ENCODE data around the gene FBLN5.

FBLN5 gene

DNA sequence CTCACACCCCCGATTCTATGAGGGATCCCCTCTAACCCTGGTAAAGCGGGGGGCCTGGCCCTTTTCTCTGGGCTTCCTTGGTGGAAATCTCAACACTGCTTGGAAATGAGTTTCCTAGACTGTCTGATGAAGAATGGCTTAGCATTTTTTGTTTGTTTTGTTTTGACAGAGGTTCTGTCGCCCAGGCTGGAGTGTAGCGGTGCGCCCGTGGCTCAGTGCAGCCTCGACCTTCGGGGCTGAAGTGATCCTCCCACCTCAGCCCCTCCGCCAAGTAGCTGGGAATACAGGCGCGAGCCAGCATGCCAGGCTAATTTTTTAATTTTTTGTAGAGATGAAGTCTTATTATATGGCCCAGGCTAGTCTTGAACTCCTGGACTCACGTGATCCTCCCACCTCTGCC is 110.4 kb downstream of the FBLN5 start:
- TF ChIP-seq SUZ12 (IDR thresholded peaks at IDR 0.05), result no peak
- no peak for TF ChIP-seq L3MBTL2 (conservative IDR thresholded peaks at IDR 0.05)
- TF ChIP-seq FOXA1 (IDR thresholded peaks at IDR 0.05), result no peak
- TF ChIP-seq NFRKB (IDR thresholded peaks at IDR 0.05), result no peak
- no peak for TF ChIP-seq FOXK2 (IDR thresholded peaks at IDR 0.05)
- no peak for TF ChIP-seq ELF4 (IDR thresholded peaks at IDR 0.05)
- TF ChIP-seq HDGF (IDR thresholded peaks at IDR 0.05; ENCODE audit: borderline replicate concordance), result no peak
- TF ChIP-seq TARDBP (IDR thresholded peaks at IDR 0.05), result no peak
- TF ChIP-seq ZNF384 (IDR thresholded peaks at IDR 0.05), result no peak
- TF ChIP-seq SP1 (IDR thresholded peaks at IDR 0.05), result no peak
- TF ChIP-seq, protein P1, sequence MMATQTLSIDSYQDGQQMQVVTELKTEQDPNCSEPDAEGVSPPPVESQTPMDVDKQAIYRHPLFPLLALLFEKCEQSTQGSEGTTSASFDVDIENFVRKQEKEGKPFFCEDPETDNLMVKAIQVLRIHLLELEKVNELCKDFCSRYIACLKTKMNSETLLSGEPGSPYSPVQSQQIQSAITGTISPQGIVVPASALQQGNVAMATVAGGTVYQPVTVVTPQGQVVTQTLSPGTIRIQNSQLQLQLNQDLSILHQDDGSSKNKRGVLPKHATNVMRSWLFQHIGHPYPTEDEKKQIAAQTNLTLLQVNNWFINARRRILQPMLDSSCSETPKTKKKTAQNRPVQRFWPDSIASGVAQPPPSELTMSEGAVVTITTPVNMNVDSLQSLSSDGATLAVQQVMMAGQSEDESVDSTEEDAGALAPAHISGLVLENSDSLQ (IDR thresholded peaks at IDR 0.05), result no peak
- no peak for TF ChIP-seq CTBP1 (IDR thresholded peaks at IDR 0.05; ENCODE audit: borderline replicate concordance)
- TF ChIP-seq ARNT (IDR thresholded peaks at IDR 0.05), result no peak
- no peak for TF ChIP-seq FOXM1 (IDR thresholded peaks at IDR 0.05; ENCODE audit: borderline replicate concordance)
- TF ChIP-seq BHLHE40 (IDR thresholded peaks at IDR 0.05; ENCODE audit: borderline replicate concordance), result no peak
- POLR2A ChIA-PET, result no interaction called here
- DNase-seq (ENCODE audit: extremely low spot score), result no peak
- CTCF ChIA-PET, result no interaction called here

DNA sequence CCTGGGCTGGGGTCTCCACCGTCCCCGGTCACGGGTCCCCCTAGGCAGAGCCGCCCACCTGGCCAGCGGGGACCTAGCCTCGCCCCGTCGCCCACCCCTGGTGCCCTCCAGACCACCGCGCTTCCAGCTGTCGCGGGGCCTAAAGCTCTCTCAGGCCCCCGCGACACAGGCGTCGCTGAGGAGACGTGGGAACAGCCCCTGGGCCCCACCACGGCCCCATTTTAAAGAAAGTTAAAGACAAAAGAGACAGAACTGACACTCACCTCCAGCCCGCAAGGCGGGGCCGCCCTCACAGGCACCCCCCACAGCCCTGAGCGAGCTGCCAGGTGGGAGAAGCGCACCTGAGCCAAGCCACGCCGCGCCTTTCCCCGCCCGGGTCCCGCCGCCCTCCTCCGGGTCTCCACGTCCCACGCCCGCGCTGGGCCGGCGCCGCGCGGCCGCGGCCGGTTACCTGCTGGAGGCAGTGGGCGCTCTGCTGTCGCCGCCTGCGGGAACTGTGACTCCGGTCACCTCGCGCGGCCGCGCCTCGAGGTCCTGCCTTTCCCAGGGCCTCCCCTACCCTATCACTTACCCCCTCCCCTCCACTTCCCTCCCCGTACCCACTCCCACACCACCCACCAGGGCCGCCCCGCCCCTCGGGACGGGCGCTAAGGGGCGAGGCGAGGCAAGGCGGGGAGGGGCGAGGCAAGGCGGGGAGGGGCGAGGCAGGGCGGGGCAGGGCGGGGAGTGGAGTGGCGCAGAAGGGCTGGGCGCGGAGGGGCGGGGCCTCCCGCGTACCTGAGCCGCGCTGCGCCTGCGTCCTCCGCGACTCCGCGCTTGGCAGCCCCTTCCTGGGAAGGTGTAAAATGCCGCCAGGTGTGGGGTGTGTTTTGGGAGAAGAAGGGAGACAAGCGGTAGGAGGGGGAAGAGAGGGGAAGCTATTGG is 111.3 kb downstream of the FBLN5 start:
- CTCF ChIA-PET, result no interaction called here
- POLR2A ChIA-PET, result no interaction called here
- peak; percentile 47; the same call in 1 of the 2 replicates for TF ChIP-seq L3MBTL2 (conservative IDR thresholded peaks at IDR 0.05)
- no peak for TF ChIP-seq ZNF384 (IDR thresholded peaks at IDR 0.05)
- peak; percentile 91 for DNase-seq (ENCODE audit: extremely low spot score)

DNA sequence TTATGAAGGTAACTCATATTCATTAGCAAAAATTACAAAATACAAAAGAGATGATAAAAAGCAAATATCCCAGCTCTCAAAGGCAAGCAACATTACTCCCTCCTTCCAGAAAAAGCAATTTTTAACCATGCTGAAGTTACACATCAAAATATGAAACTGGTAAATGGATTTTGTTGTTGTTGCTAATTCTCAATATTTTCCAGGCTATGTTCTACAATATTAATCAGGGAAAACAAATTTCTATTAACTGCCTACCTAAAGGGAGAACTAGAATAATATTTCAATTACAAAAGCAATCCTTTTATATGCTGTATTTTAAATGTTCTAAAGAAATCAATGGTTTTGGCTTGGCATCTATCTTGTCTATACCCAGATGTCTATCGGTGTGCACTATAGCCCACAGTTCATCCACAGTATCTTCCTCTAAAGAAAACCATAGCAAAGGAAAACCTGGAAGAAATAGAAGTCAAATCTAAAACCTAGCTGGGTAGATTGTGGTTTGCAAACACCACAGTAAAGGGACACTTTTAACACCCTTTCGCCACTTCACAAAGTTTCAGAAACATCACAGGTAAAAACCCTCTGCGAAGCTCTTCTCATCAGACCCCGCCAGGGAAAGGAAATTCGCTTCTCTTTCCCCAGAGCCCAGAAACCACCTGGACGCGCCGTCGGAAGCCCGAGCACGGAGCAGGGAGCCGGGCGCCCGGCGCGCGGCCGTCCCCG is 112.1 kb downstream of the FBLN5 start:
- DNase-seq (ENCODE audit: extremely low spot score), result no peak
- POLR2A ChIA-PET, result no interaction called here
- TF ChIP-seq FOXA1 (IDR thresholded peaks at IDR 0.05) (no peak), TARDBP (IDR thresholded peaks at IDR 0.05) (no peak), ARNT (IDR thresholded peaks at IDR 0.05) (no peak), FOXK2 (IDR thresholded peaks at IDR 0.05) (no peak), CTBP1 (IDR thresholded peaks at IDR 0.05; ENCODE audit: borderline replicate concordance) (no peak), ELF4 (IDR thresholded peaks at IDR 0.05) (no peak), NFRKB (IDR thresholded peaks at IDR 0.05) (no peak), HDGF (IDR thresholded peaks at IDR 0.05; ENCODE audit: borderline replicate concordance) (no peak), LEF1 (IDR thresholded peaks at IDR 0.05; ENCODE audit: borderline replicate concordance) (no peak), BHLHE40 (IDR thresholded peaks at IDR 0.05; ENCODE audit: borderline replicate concordance) (no peak), FOXM1 (IDR thresholded peaks at IDR 0.05; ENCODE audit: borderline replicate concordance) (no peak), ZNF384 (IDR thresholded peaks at IDR 0.05) (no peak), SUZ12 (IDR thresholded peaks at IDR 0.05) (no peak), L3MBTL2 (conservative IDR thresholded peaks at IDR 0.05) (no peak), SP1 (IDR thresholded peaks at IDR 0.05) (no peak)
- TF ChIP-seq, protein P1 (IDR thresholded peaks at IDR 0.05), result no peak
- CTCF ChIA-PET, result interaction anchor here (0.8 kb wide), 1 partner anchor 41 kb away, joined by 3 read pairs; no protein-coding TSS in a partner anchor

DNA sequence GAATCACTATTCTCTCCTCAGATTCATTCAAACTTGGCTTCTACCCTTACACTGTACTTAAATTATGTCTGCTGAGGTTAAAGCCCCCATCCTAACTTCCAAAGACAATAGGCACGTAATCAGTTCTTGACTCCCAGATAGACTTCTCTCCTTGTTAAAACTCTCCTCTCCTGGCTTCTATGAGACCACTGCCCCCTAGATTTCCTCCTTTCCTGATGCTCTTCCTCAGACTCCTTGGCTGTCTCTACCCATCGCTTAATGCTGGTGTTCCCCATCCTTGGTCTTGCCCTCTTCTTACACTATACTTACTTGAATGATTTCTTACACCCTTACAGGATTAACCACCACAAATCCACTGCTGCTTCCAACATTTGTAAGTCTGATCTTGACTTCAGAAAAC is 112.9 kb downstream of the FBLN5 start:
- TF ChIP-seq FOXK2 (IDR thresholded peaks at IDR 0.05) (no peak), ZNF384 (IDR thresholded peaks at IDR 0.05) (no peak), HDGF (IDR thresholded peaks at IDR 0.05; ENCODE audit: borderline replicate concordance) (no peak), FOXA1 (IDR thresholded peaks at IDR 0.05) (no peak), ARNT (IDR thresholded peaks at IDR 0.05) (no peak), BHLHE40 (IDR thresholded peaks at IDR 0.05; ENCODE audit: borderline replicate concordance) (no peak), FOXM1 (IDR thresholded peaks at IDR 0.05; ENCODE audit: borderline replicate concordance) (no peak), L3MBTL2 (conservative IDR thresholded peaks at IDR 0.05) (no peak), SP1 (IDR thresholded peaks at IDR 0.05) (no peak), SUZ12 (IDR thresholded peaks at IDR 0.05) (no peak), CTBP1 (IDR thresholded peaks at IDR 0.05; ENCODE audit: borderline replicate concordance) (no peak), NFRKB (IDR thresholded peaks at IDR 0.05) (no peak), TARDBP (IDR thresholded peaks at IDR 0.05) (no peak)
- no peak for DNase-seq (ENCODE audit: extremely low spot score)
- CTCF ChIA-PET, result no interaction called here
- POLR2A ChIA-PET, result no interaction called here

DNA sequence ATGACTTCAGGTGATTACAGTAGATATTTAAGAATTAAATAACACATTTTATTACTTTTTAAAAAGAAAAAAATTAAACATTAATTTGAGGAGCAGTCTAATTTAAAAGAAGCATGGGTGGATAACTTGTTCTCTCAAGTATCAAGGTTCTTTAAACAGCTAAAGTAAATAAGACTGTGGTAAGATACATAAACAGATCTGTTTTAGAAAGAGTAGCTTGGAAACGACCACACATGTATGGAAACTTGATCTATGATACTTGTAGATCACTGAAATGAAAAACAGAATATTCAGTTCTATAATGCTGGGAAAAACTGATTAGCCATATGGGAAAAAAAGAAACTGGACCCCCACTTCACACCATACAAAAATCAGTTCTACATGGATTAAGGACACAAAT is 116.2 kb downstream of the FBLN5 start:
- POLR2A ChIA-PET, result no interaction called here

More for the DNA sequence above, 116.2 kb downstream of the FBLN5 start:
- CTCF ChIA-PET, result no interaction called here
- DNase-seq (ENCODE audit: extremely low spot score), result no peak
- TF ChIP-seq, protein P1 (IDR thresholded peaks at IDR 0.05), result no peak
- TF ChIP-seq SUZ12 (IDR thresholded peaks at IDR 0.05) (no peak), FOXA1 (IDR thresholded peaks at IDR 0.05) (no peak), TARDBP (IDR thresholded peaks at IDR 0.05) (no peak), BHLHE40 (IDR thresholded peaks at IDR 0.05; ENCODE audit: borderline replicate concordance) (no peak), LEF1 (IDR thresholded peaks at IDR 0.05; ENCODE audit: borderline replicate concordance) (no peak), NFRKB (IDR thresholded peaks at IDR 0.05) (no peak), FOXK2 (IDR thresholded peaks at IDR 0.05) (no peak), ZNF384 (IDR thresholded peaks at IDR 0.05) (no peak), ARNT (IDR thresholded peaks at IDR 0.05) (no peak), CTBP1 (IDR thresholded peaks at IDR 0.05; ENCODE audit: borderline replicate concordance) (no peak), SP1 (IDR thresholded peaks at IDR 0.05) (no peak), ELF4 (IDR thresholded peaks at IDR 0.05) (no peak), HDGF (IDR thresholded peaks at IDR 0.05; ENCODE audit: borderline replicate concordance) (no peak), L3MBTL2 (conservative IDR thresholded peaks at IDR 0.05) (no peak), FOXM1 (IDR thresholded peaks at IDR 0.05; ENCODE audit: borderline replicate concordance) (no peak)
